ENCODE measurements around the gene MYO1C. TPM values are rescaled to one million over a fixed set of nuclear protein-coding genes. Genes with fewer than 3 reads are reported as not detected.

Gene MYO1C
- total and polyA plus RNA-seq, 2 of the 8 experiments (the other 6 are each of a cell fraction or from before 2014, with no cell fraction given), result 40.1 to 78.6 TPM

- TF ChIP-seq CHD7 (IDR thresholded peaks at IDR 0.05; ENCODE audit: insufficient replicate concordance, low read length) (no peak), KDM1A (IDR thresholded peaks at IDR 0.05; ENCODE audit: borderline replicate concordance, low read length) (no peak), EP300 (IDR thresholded peaks at IDR 0.05; ENCODE audit: borderline replicate concordance in 1 of 2, low read depth in 2 of 2, low read length in 2 of 2) (no peak), YY1 (IDR thresholded peaks at IDR 0.05; ENCODE audit: low read depth, low read length) (no peak), KDM5A (IDR thresholded peaks at IDR 0.05; ENCODE audit: low read length) (no peak), CHD1 (IDR thresholded peaks at IDR 0.05; ENCODE audit: low read depth, low read length) (no peak), CTBP2 (IDR thresholded peaks at IDR 0.05; ENCODE audit: borderline replicate concordance, insufficient read depth, insufficient read length, low read length) (no peak), POLR2AphosphoS5 (IDR thresholded peaks at IDR 0.05; ENCODE audit: low read depth, low read length) (no peak), CBX8 (IDR thresholded peaks at IDR 0.05; ENCODE audit: borderline replicate concordance, low read depth, low read length) (no peak), SAP30 (IDR thresholded peaks at IDR 0.05; ENCODE audit: insufficient read depth, insufficient replicate concordance, low read length) (no peak)
These were observed 16.9 kb upstream of the MYO1C start (continued) for GRCh38 chr17:1509290-1509881.
